Liver (tissue), 9 donors: ENCODE data around the gene RBM10. TPM values are rescaled to one million over a fixed set of nuclear protein-coding genes. Genes with fewer than 3 reads are reported as not detected.

Experiments
- DNase-seq: peaks from one replicate; pipeline ENCODE4 v3.0.0-alpha.2; 2017; ENCODE audit warnings: low spot score
- H3K27ac ChIP-seq, 2 donors: one replicate each; pipeline ENCODE4 v1.7.0; 2013; ENCODE audit warnings: inconsistent platforms in 2 of 2, low read length in 2 of 2, control low read depth in 1 of 2, low read depth in 1 of 2, mild to moderate bottlenecking in 1 of 2
- H3K27me3 ChIP-seq, 4 donors: one replicate each; pipeline versions ENCODE4 v1.6.1 to v1.7.0; 2013; ENCODE audit warnings: low read length in 3 of 4, inconsistent platforms in 1 of 4, mild to moderate bottlenecking in 1 of 4, moderate library complexity in 1 of 4; ENCODE audit not compliant: control insufficient read depth in 4 of 4, insufficient read depth in 4 of 4
- H3K36me3 ChIP-seq, 4 donors: one replicate each; pipeline versions ENCODE4 v1.6.1 to v1.7.0; 2013; ENCODE audit warnings: low read length in 3 of 4, mild to moderate bottlenecking in 3 of 4, low read depth in 1 of 4, moderate library complexity in 1 of 4; ENCODE audit not compliant: control insufficient read depth in 4 of 4, insufficient read depth in 3 of 4
- H3K4me1 ChIP-seq, 4 donors: one replicate each; pipeline versions ENCODE4 v1.6.1 to v1.7.0; 2013; ENCODE audit warnings: low read length in 3 of 4, mild to moderate bottlenecking in 3 of 4, moderate library complexity in 1 of 4; ENCODE audit not compliant: control insufficient read depth in 4 of 4, insufficient read depth in 4 of 4
- H3K4me3 ChIP-seq, 3 donors: one replicate each; pipeline versions ENCODE4 v1.6.1 to v1.7.0; 2013; ENCODE audit warnings: low read length in 3 of 3, control low read depth in 1 of 3, low read depth in 1 of 3, mild to moderate bottlenecking in 1 of 3
- H3K9ac ChIP-seq, 2 donors: one replicate each; pipeline ENCODE4 v1.7.0; 2013; ENCODE audit warnings: low read length in 2 of 2, mild to moderate bottlenecking in 2 of 2, moderate library complexity in 2 of 2, control low read depth in 1 of 2, low read depth in 1 of 2
- H3K9me3 ChIP-seq, 4 donors: one replicate each; pipeline versions ENCODE4 v1.6.1 to v1.7.0; 2013; ENCODE audit warnings: low read length in 3 of 4; ENCODE audit not compliant: control insufficient read depth in 4 of 4
- EGR1 ChIP-seq, 2 donors: IDR thresholded peaks; 2 replicates each; pipeline ENCODE4 v1.6.1; 2016 to 2018; ENCODE audit warnings: antibody characterized with exemption in 2 of 2, low read depth in 2 of 2
- GABPA ChIP-seq, 2 donors: IDR thresholded peaks in 1 of 2; conservative IDR thresholded peaks in 1 of 2; 2 replicates each; pipeline ENCODE4 v1.6.1; 2016; ENCODE audit warnings: antibody characterized with exemption in 2 of 2, mild to moderate bottlenecking in 1 of 2, moderate library complexity in 1 of 2
- JUND ChIP-seq, 2 donors: IDR thresholded peaks; 2 replicates each; pipeline ENCODE4 v1.6.1; 2016; ENCODE audit warnings: antibody characterized with exemption in 2 of 2
- MAX ChIP-seq: IDR thresholded peaks from 2 replicates; pipeline ENCODE4 v1.6.1; 2016; ENCODE audit warnings: antibody characterized with exemption
- NR2F2 ChIP-seq: IDR thresholded peaks from 2 replicates; pipeline ENCODE4 v1.6.1; 2016; ENCODE audit warnings: antibody characterized with exemption
- RXRA ChIP-seq, 2 donors: IDR thresholded peaks; 2 replicates each; pipeline ENCODE4 v1.6.1; 2017 to 2018; ENCODE audit warnings: antibody characterized with exemption in 2 of 2, mild to moderate bottlenecking in 1 of 2
- SP1 ChIP-seq: IDR thresholded peaks from 2 replicates; pipeline ENCODE4 v1.6.1; 2018; ENCODE audit warnings: antibody characterized with exemption, mild to moderate bottlenecking
- TAF1 ChIP-seq: conservative IDR thresholded peaks from 2 replicates; pipeline ENCODE4 v1.6.1; 2016; ENCODE audit warnings: antibody characterized with exemption, mild to moderate bottlenecking
- YY1 ChIP-seq: IDR thresholded peaks from 2 replicates; pipeline ENCODE4 v1.6.1; 2016; ENCODE audit warnings: antibody characterized with exemption, mild to moderate bottlenecking
- ZBTB33 ChIP-seq: IDR thresholded peaks from 2 replicates; pipeline ENCODE4 v1.6.1; 2016; ENCODE audit warnings: antibody characterized with exemption
- WGBS: extraction: QIAGEN DNeasy Blood & Tissue Kit; methylation state at CpG from one replicate; pipeline ENCODE4 v1.1.7; 2013; 5-methylcytosine and 5-hydroxymethylcytosine counted together
- polyA plus RNA-seq, 2 donors: library from polyadenylated mRNA; stranded (reverse) in 1 of 2; unstranded in 1 of 2; fragments of 200-250 nt in 1 of 2; fragments of >200 nt in 1 of 2; fragmentation: Nextera tagmentation in 1 of 2; extraction: Ambion mirVana in 1 of 2; gene quantifications; one replicate each; pipeline versions ENCODE4 v1.2.1 to v1.2.3, GENCODE V29; 2013 to 2015
- total RNA-seq, 2 donors: library from RNA; depleted of rRNA; stranded (reverse); fragments of >200 nt; gene quantifications; one replicate each; pipeline ENCODE4 v1.2.3, GENCODE V29; 2014
- TF ChIP-seq, protein P1 (sequence below): IDR thresholded peaks from 2 replicates; pipeline ENCODE4 v1.6.1; 2016; ENCODE audit warnings: antibody characterized with exemption
- TF ChIP-seq, protein P2 (sequence below): IDR thresholded peaks from 2 replicates; pipeline ENCODE4 v1.6.1; 2016; ENCODE audit warnings: antibody characterized with exemption, mild to moderate bottlenecking
- donor health status: healthy.
- donor health status: healthy.
- donor health status: healthy.
- donor health status: healthy.
- donor health status: healthy.

The RBM10 gene
- total and polyA plus RNA-seq, 4 donors, result 8.2 to 26.6 (median 17.5) TPM

DNA sequence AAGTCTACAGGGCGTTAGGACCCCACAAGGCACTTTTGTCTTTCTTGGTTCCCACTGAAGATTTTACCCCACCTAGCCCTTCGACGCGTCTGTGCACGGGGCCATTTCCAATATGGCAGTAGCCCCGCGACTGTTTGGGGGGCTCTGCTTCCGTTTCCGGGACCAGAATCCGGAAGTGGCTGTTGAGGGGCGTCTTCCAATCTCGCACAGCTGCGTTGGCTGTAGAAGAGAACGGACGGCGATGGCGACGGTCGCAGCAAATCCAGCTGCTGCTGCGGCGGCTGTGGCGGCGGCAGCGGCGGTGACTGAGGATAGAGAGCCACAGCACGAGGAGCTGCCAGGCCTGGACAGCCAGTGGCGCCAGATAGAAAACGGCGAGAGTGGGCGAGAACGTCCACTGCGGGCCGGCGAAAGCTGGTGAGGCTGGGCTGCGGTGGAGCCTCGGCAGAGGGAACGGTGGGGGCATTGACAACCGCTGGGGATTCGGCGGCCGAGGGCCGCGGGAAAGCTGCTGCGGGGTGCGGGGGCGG, 87.8 kb downstream of the RBM10 start, which contains the start of gene USP11:
Gene USP11, plus strand, starts transcription at position 207 of the 530 bp plus-strand sequence. Its CDS starts 35 bp downstream, at position 242.
- DNase-seq, result peak; percentile 47
- no peaks in the 10 kb centered on the region for H3K9me3 ChIP-seq
- H3K9ac ChIP-seq, result peak within 1 kb of the TSS; percentile 75 to 99
- 1% methylated on average over 46 of the region's 46 CpGs for WGBS
- TF ChIP-seq GABPA (IDR thresholded peaks at IDR 0.05 in 1 of 2, conservative IDR thresholded peaks at IDR 0.05 in 1 of 2), result peak; percentile 69 to 71
- TF ChIP-seq NR2F2, result no peak
- TF ChIP-seq RXRA (IDR thresholded peaks at IDR 0.05), result no peak
- no peak for TF ChIP-seq JUND (IDR thresholded peaks at IDR 0.05)
- TF ChIP-seq EGR1 (IDR thresholded peaks at IDR 0.05; ENCODE audit: low read depth in 2 of 2), result peak in 1 of 2 donors; percentile 34
- H3K36me3 ChIP-seq, result peaks cover 0 to 13% (median 4%) of the 10 kb centered on the region in 4 donors
- H3K4me1 ChIP-seq, result peaks cover 0 to 7% (median 0%) of the 10 kb centered on the region in 4 donors
- H3K27me3 ChIP-seq, result no peaks in the 10 kb centered on the region
- H3K4me3 ChIP-seq, result peak within 1 kb of the TSS; percentile 69 to 71 (median 70)
- H3K27ac ChIP-seq, result peak within 1 kb of the TSS; percentile 93 to 98

DNA sequence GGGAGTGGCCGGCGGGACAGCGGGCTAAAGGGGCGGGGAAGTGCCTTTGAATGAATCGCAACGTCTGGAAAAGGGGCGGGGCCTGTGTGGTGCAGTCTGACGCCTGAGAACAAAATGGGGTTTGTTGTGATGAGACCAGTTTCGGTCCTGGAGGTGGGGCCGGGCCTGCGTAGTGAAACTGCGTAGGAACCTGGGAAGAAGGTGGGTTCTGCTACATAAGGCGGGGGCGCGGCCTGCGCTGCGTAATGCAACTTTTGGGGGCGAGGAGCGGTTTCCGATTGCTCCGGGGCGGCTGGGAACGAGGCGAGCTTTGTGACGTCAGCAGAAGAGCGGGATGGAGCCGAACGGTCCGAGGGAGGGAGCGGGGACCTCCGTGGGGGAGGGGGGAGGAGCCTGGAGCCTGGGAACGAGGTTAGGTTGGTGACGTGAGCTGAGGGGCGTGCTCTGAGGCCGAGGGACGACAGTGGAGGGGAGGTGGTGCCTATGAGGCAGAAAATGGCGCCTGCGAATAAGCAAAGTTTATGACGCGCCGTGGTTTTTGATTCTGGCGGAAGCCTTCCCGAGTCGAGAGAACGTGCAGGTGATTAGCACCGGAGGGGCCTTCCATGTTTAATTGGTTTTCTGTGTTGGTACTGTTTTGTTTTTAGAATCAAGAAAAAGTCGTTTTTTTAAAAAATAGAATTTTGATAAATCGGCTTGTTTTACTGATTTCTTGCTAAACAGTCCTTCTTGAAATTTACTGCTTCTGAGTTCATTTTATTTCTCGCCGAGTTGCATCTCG, 88.5 kb downstream of the RBM10 start:
- Histone ChIP-seq H3K36me3 (peaks cover 0 to 9% (median 2%) of the 10 kb centered on the region in 4 donors), H3K9ac (peak overlapping the region; percentile 75 to 99), H3K27me3 (no peaks in the 10 kb centered on the region), H3K27ac (peak overlapping the region; percentile 93 to 98), H3K9me3 (no peaks in the 10 kb centered on the region), H3K4me3 (peak overlapping the region; percentile 49 to 69 (median 60)), H3K4me1 (peaks cover 0 to 7% (median 0%) of the 10 kb centered on the region in 4 donors)
- WGBS, result under 1% methylated on average over 48 of the region's 51 CpGs
- TF ChIP-seq ZBTB33 (no peak), TAF1 (peak; percentile 25), RXRA (IDR thresholded peaks at IDR 0.05) (no peak), YY1 (peak; percentile 97), MAX (peak; percentile 30), SP1 (peak; percentile 61), EGR1 (IDR thresholded peaks at IDR 0.05; ENCODE audit: low read depth in 2 of 2) (peak in 1 of 2 donors; percentile 56)
- TF ChIP-seq, protein P1, sequence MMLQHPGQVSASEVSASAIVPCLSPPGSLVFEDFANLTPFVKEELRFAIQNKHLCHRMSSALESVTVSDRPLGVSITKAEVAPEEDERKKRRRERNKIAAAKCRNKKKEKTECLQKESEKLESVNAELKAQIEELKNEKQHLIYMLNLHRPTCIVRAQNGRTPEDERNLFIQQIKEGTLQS, result no peak
- TF ChIP-seq, protein P2, sequence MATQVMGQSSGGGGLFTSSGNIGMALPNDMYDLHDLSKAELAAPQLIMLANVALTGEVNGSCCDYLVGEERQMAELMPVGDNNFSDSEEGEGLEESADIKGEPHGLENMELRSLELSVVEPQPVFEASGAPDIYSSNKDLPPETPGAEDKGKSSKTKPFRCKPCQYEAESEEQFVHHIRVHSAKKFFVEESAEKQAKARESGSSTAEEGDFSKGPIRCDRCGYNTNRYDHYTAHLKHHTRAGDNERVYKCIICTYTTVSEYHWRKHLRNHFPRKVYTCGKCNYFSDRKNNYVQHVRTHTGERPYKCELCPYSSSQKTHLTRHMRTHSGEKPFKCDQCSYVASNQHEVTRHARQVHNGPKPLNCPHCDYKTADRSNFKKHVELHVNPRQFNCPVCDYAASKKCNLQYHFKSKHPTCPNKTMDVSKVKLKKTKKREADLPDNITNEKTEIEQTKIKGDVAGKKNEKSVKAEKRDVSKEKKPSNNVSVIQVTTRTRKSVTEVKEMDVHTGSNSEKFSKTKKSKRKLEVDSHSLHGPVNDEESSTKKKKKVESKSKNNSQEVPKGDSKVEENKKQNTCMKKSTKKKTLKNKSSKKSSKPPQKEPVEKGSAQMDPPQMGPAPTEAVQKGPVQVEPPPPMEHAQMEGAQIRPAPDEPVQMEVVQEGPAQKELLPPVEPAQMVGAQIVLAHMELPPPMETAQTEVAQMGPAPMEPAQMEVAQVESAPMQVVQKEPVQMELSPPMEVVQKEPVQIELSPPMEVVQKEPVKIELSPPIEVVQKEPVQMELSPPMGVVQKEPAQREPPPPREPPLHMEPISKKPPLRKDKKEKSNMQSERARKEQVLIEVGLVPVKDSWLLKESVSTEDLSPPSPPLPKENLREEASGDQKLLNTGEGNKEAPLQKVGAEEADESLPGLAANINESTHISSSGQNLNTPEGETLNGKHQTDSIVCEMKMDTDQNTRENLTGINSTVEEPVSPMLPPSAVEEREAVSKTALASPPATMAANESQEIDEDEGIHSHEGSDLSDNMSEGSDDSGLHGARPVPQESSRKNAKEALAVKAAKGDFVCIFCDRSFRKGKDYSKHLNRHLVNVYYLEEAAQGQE, result peak; percentile 40
- DNase-seq, result peak; percentile 91
